Measurements from ENCODE around the gene GJC2. TPM values are rescaled to one million over a fixed set of nuclear protein-coding genes. Genes with fewer than 3 reads are reported as not detected.

The GJC2 gene
- total and polyA plus RNA-seq, 4 donors = 0.10 to 0.79 (median 0.25) TPM; not detected in 1

GRCh38 chr1:228145463-228146416 lies 4.0 kb upstream of the GJC2 start:
- H3K4me1 ChIP-seq (ENCODE audit: control insufficient read depth in 4 of 4, insufficient read depth in 4 of 4, low read length in 3 of 4) = peaks cover 17 to 28% (median 22%) of the 10 kb centered on the region in 4 donors
- 92% methylated on average over 31 of the region's 31 CpGs for WGBS
- H3K27me3 ChIP-seq (ENCODE audit: control insufficient read depth in 4 of 4, insufficient read depth in 4 of 4, low read length in 3 of 4) = no peaks in the 10 kb centered on the region
- H3K4me3 ChIP-seq (ENCODE audit: low read depth in 1 of 3, low read length in 3 of 3) = no peak overlapping the region
- TF ChIP-seq ZBTB33 (IDR thresholded peaks at IDR 0.05) = no peak
- no peak for TF ChIP-seq NR2F2 (IDR thresholded peaks at IDR 0.05)
- TF ChIP-seq JUND (IDR thresholded peaks at IDR 0.05) = no peak
- no peak for TF ChIP-seq CTCF (IDR thresholded peaks at IDR 0.05; ENCODE audit: low read depth, low read length, missing input control)
- no peak for TF ChIP-seq HNF4A (conservative IDR thresholded peaks at IDR 0.05)
- no peak for TF ChIP-seq FOXA2 (IDR thresholded peaks at IDR 0.05)
- H3K9me3 ChIP-seq (ENCODE audit: control insufficient read depth in 4 of 4, low read length in 3 of 4) = no peaks in the 10 kb centered on the region
- H3K27ac ChIP-seq (ENCODE audit: low read depth in 1 of 2, low read length in 2 of 2) = no peak overlapping the region
- H3K9ac ChIP-seq (ENCODE audit: low read depth in 1 of 2, low read length in 2 of 2) = no peak overlapping the region
- peaks cover 0 to 24% (median 10%) of the 10 kb centered on the region in 4 donors for H3K36me3 ChIP-seq (ENCODE audit: control insufficient read depth in 4 of 4, insufficient read depth in 3 of 4, low read depth in 1 of 4, low read length in 3 of 4)
- DNase-seq (ENCODE audit: low spot score) = peak; percentile 75

- H3K27ac ChIP-seq (ENCODE audit: low read depth in 1 of 2, low read length in 2 of 2) = no peak overlapping the region
- H3K9me3 ChIP-seq (ENCODE audit: control insufficient read depth in 4 of 4, low read length in 3 of 4) = no peaks in the 10 kb centered on the region
- H3K27me3 ChIP-seq (ENCODE audit: control insufficient read depth in 4 of 4, insufficient read depth in 4 of 4, low read length in 3 of 4) = no peaks in the 10 kb centered on the region
- peaks cover 14 to 23% (median 16%) of the 10 kb centered on the region in 4 donors for H3K4me1 ChIP-seq (ENCODE audit: control insufficient read depth in 4 of 4, insufficient read depth in 4 of 4, low read length in 3 of 4)
- H3K36me3 ChIP-seq (ENCODE audit: control insufficient read depth in 4 of 4, insufficient read depth in 3 of 4, low read depth in 1 of 4, low read length in 3 of 4) = peaks cover 0 to 24% (median 10%) of the 10 kb centered on the region in 4 donors
- no peak overlapping the region for H3K4me3 ChIP-seq (ENCODE audit: low read depth in 1 of 3, low read length in 3 of 3)
- WGBS = 94% methylated on average over 18 of the region's 18 CpGs
- H3K9ac ChIP-seq (ENCODE audit: low read depth in 1 of 2, low read length in 2 of 2) = no peak overlapping the region
- no peak for DNase-seq (ENCODE audit: low spot score)
- TF ChIP-seq EGR1 (IDR thresholded peaks at IDR 0.05; ENCODE audit: low read depth in 2 of 2) = no peak
- TF ChIP-seq CTCF (IDR thresholded peaks at IDR 0.05; ENCODE audit: low read depth, low read length, missing input control) = no peak
- TF ChIP-seq SP1 (IDR thresholded peaks at IDR 0.05) = no peak
Observed at GRCh38 chr1:228146417-228147150, 3.1 kb upstream of the GJC2 start.
